Naive thymus-derived CD8-positive, alpha-beta T cell (primary cell): ENCODE results near the gene TRA2B. TPM values are rescaled to one million over a fixed set of nuclear protein-coding genes. Genes with fewer than 3 reads are reported as not detected.
A peak's percentile ranks its signal among the peaks of the same experiment; 100 is the strongest.

Experiments used
- ATAC-seq, 2 donors: fragments of 150-1000 bp; cut with Tn5 transposase in 1 of 2; sonication (Bioruptor Pico), chemical (Tn5 transposase) in 1 of 2; 1 replicate in 1 of 2; 2 replicates in 1 of 2; pipeline ENCODE4 v1.10.0; 2021; ENCODE audit warnings: mild to moderate bottlenecking in 2 of 2, moderate library complexity in 2 of 2
- POLR2A ChIA-PET: fragments of 350-600 bp; sonication (Branson Sonifier 250); formaldehyde crosslinking; loops from one replicate; lab custom pipeline; 2021; ENCODE audit warnings: antibody characterized with exemption; lab: Charles Lee
- DNase-seq, 10 donors: peaks; one replicate each; pipeline versions ENCODE4 v3.0.0 to v3.0.0-alpha.2; 2020 to 2022
- H3K27ac Mint-ChIP-seq, 10 donors: one replicate each; pipeline ENCODE4 v1.8.0; 2020 to 2022; ENCODE audit warnings: mild to moderate bottlenecking in 10 of 10, mixed read lengths in 10 of 10, moderate library complexity in 4 of 10, inconsistent platforms in 1 of 10
- H3K27me3 Mint-ChIP-seq, 5 donors: one replicate each; pipeline ENCODE4 v1.8.0; 2021 to 2022; ENCODE audit warnings: mixed read lengths in 5 of 5
- H3K36me3 Mint-ChIP-seq, 3 donors: one replicate each; pipeline ENCODE4 v1.8.0; 2020 to 2022; ENCODE audit warnings: mixed read lengths in 3 of 3, mild to moderate bottlenecking in 2 of 3, inconsistent platforms in 1 of 3
- H3K4me1 Mint-ChIP-seq, 4 donors: one replicate each; pipeline ENCODE4 v1.8.0; 2021 to 2022; ENCODE audit warnings: mixed read lengths in 4 of 4
- H3K4me3 Mint-ChIP-seq, 10 donors: one replicate each; pipeline ENCODE4 v1.8.0; 2020 to 2022; ENCODE audit warnings: mild to moderate bottlenecking in 10 of 10, mixed read lengths in 10 of 10, moderate library complexity in 6 of 10, inconsistent platforms in 1 of 10
- H3K9me3 Mint-ChIP-seq, 9 donors: one replicate each; pipeline ENCODE4 v1.8.0; 2020 to 2022; ENCODE audit warnings: mixed read lengths in 9 of 9, mild to moderate bottlenecking in 3 of 9, inconsistent platforms in 1 of 9, moderate library complexity in 1 of 9
- polyA plus RNA-seq, 3 donors: library from polyadenylated mRNA; unstranded; fragments of 300-500 nt; fragmentation: Illumina TruSeq; gene quantifications; one replicate each; pipeline ENCODE4 v1.2.3, GENCODE V29; 2021
- total RNA-seq, 8 experiments: library from RNA in 2 of 8; stranded (reverse) in 2 of 8; gene quantifications; one replicate each; pipeline ENCODE4 v1.2.3 and lab custom pipeline; 2021 to 2026

Gene TRA2B
- total and polyA plus RNA-seq, 5 experiments from 2014 or later, result 176 to 229 (median 218) TPM

- Mint-ChIP-seq H3K27me3 (peaks cover 0 to 2% (median 0%) of the 10 kb centered on the region in 5 donors), H3K4me3 (peak overlapping the region; percentile 96 to 100 (median 100)), H3K36me3 (peaks cover 17 to 54% (median 18%) of the 10 kb centered on the region in 3 donors), H3K9me3 (peaks cover 0 to 3% (median 1%) of the 10 kb centered on the region in 9 donors), H3K27ac (peak overlapping the region; percentile 14 to 100 (median 54)), H3K4me1 (peaks cover 43 to 85% (median 76%) of the 10 kb centered on the region in 4 donors)
- POLR2A ChIA-PET, result no interaction called here
- ATAC-seq (no peak), DNase-seq (no peak)
Observed at GRCh38 chr3:185933374-185934173, 4.2 kb downstream of the TRA2B start.

- H3K27ac Mint-ChIP-seq, result peak overlapping the region; percentile 23 to 100 (median 75)
- peak in 1 of 2 donors; percentile 6 for ATAC-seq
- no peak for DNase-seq
- H3K9me3 Mint-ChIP-seq, result no peaks in the 10 kb centered on the region
- H3K36me3 Mint-ChIP-seq, result peaks cover 8 to 62% (median 15%) of the 10 kb centered on the region in 3 donors
- H3K4me1 Mint-ChIP-seq, result peaks cover 45 to 91% (median 87%) of the 10 kb centered on the region in 4 donors
- peak overlapping the region; percentile 62 to 100 (median 91) for H3K4me3 Mint-ChIP-seq
- POLR2A ChIA-PET, result interaction anchor here (0.6 to 1.3 kb wide), 4 partner anchors 11 to 1208 kb away, joined by 3 to 4 read pairs (median 4); no protein-coding TSS in a partner anchor
- no peaks in the 10 kb centered on the region for H3K27me3 Mint-ChIP-seq
Observed at GRCh38 chr3:185931777-185932612, 5.8 kb downstream of the TRA2B start.

GRCh38 chr3:185930393-185931107 lies 7.3 kb downstream of the TRA2B start:
- Mint-ChIP-seq H3K27me3 (no peaks in the 10 kb centered on the region), H3K9me3 (no peaks in the 10 kb centered on the region), H3K4me3 (peak overlapping the region; percentile 62 to 100 (median 91)), H3K4me1 (peaks cover 56 to 100% (median 96%) of the 10 kb centered on the region in 4 donors), H3K27ac (peak overlapping the region in 9 of 10 donors; percentile 6 to 88 (median 39)), H3K36me3 (peaks cover 4 to 75% (median 24%) of the 10 kb centered on the region in 3 donors)
- no peak for DNase-seq
- POLR2A ChIA-PET, result interaction anchor here (1.2 to 1.3 kb wide), 2 partner anchors 13 to 17 kb away, joined by 3 read pairs; no protein-coding TSS in a partner anchor
- ATAC-seq, result no peak

- Mint-ChIP-seq H3K27ac (peak overlapping the region; percentile 8 to 86 (median 72)), H3K27me3 (no peaks in the 10 kb centered on the region), H3K4me3 (peak overlapping the region; percentile 58 to 100 (median 91)), H3K4me1 (peaks cover 58 to 100% (median 95%) of the 10 kb centered on the region in 4 donors), H3K36me3 (peaks cover 4 to 77% (median 31%) of the 10 kb centered on the region in 3 donors), H3K9me3 (no peaks in the 10 kb centered on the region)
- DNase-seq, result no peak
- POLR2A ChIA-PET, result interaction anchor here (1.5 kb wide), 1 partner anchor 8 kb away, joined by 10 read pairs; the partner anchor contains the start of gene TRA2B
- ATAC-seq, result no peak
Observed at GRCh38 chr3:185929192-185930151, 8.3 kb downstream of the TRA2B start.

GRCh38 chr3:185928496-185928895 lies 9.3 kb downstream of the TRA2B start:
- DNase-seq, result no peak
- POLR2A ChIA-PET, result interaction anchor here (0.9 to 1.7 kb wide), 3 partner anchors 9 kb away, joined by 4 to 23 read pairs (median 10); partner anchors contain the start of gene TRA2B

GRCh38 chr3:185927501-185928200 lies 10.2 kb downstream of the TRA2B start:
- Mint-ChIP-seq H3K4me3 (peak overlapping the region; percentile 47 to 100 (median 91)), H3K9me3 (no peaks in the 10 kb centered on the region), H3K27me3 (no peaks in the 10 kb centered on the region), H3K36me3 (peaks cover 4 to 95% (median 42%) of the 10 kb centered on the region in 3 donors), H3K27ac (peak overlapping the region; percentile 8 to 86 (median 74)), H3K4me1 (peaks cover 56 to 99% (median 90%) of the 10 kb centered on the region in 4 donors)
- DNase-seq (no peak), ATAC-seq (peak; percentile 9 to 10)
- POLR2A ChIA-PET, result interaction anchor here (0.9 to 1.7 kb wide), 3 partner anchors 9 to 16 kb away, joined by 3 to 23 read pairs (median 4); partner anchors contain the start of gene TRA2B

More at GRCh38 chr3:185928496-185928895, 9.3 kb downstream of the TRA2B start:
- H3K9me3 Mint-ChIP-seq, result no peaks in the 10 kb centered on the region
- peak overlapping the region; percentile 8 to 86 (median 72) for H3K27ac Mint-ChIP-seq
- H3K4me3 Mint-ChIP-seq, result peak overlapping the region; percentile 58 to 100 (median 91)
- no peaks in the 10 kb centered on the region for H3K27me3 Mint-ChIP-seq
- peaks cover 4 to 87% (median 39%) of the 10 kb centered on the region in 3 donors for H3K36me3 Mint-ChIP-seq
- peak in 1 of 2 donors; percentile 5 for ATAC-seq
- peaks cover 55 to 100% (median 94%) of the 10 kb centered on the region in 4 donors for H3K4me1 Mint-ChIP-seq

GRCh38 chr3:185926445-185926844 lies 11.4 kb downstream of the TRA2B start:
- peaks cover 1 to 99% (median 40%) of the 10 kb centered on the region in 3 donors for H3K36me3 Mint-ChIP-seq
- H3K9me3 Mint-ChIP-seq, result no peaks in the 10 kb centered on the region
- POLR2A ChIA-PET, result no interaction called here
- H3K27ac Mint-ChIP-seq, result peak overlapping the region in 6 of 10 donors; percentile 2 to 80 (median 72)
- peak overlapping the region; percentile 2 to 99 (median 55) for H3K4me3 Mint-ChIP-seq
- no peak for DNase-seq
- H3K27me3 Mint-ChIP-seq, result no peaks in the 10 kb centered on the region
- no peak for ATAC-seq
- peaks cover 50 to 87% (median 81%) of the 10 kb centered on the region in 4 donors for H3K4me1 Mint-ChIP-seq

- peaks cover 44 to 76% (median 71%) of the 10 kb centered on the region in 4 donors for H3K4me1 Mint-ChIP-seq
- H3K36me3 Mint-ChIP-seq, result peaks cover 0 to 99% (median 40%) of the 10 kb centered on the region in 3 donors
- POLR2A ChIA-PET, result interaction anchor here (2.0 kb wide), 1 partner anchor 12 kb away, joined by 13 read pairs; the partner anchor contains the start of gene TRA2B
- peak overlapping the region in 9 of 10 donors; percentile 22 to 72 (median 50) for H3K27ac Mint-ChIP-seq
- peak overlapping the region in 3 of 10 donors; percentile 5 to 96 (median 72) for H3K4me3 Mint-ChIP-seq
- no peak for ATAC-seq
- no peaks in the 10 kb centered on the region for H3K27me3 Mint-ChIP-seq
- DNase-seq, result no peak
- no peaks in the 10 kb centered on the region for H3K9me3 Mint-ChIP-seq
Observed at GRCh38 chr3:185925353-185925752, 12.5 kb downstream of the TRA2B start.

- H3K27ac Mint-ChIP-seq, result peak overlapping the region in 5 of 10 donors; percentile 24 to 52 (median 24)
- DNase-seq, result no peak
- POLR2A ChIA-PET, result interaction anchor here (2.0 kb wide), 1 partner anchor 13 kb away, joined by 13 read pairs; the partner anchor contains the start of gene TRA2B
Observed at GRCh38 chr3:185924375-185924774, 13.4 kb downstream of the TRA2B start.

GRCh38 chr3:185920184-185920583 lies 17.6 kb downstream of the TRA2B start:
- Mint-ChIP-seq H3K4me3 (no peak overlapping the region), H3K27me3 (no peaks in the 10 kb centered on the region), H3K36me3 (peaks cover 6 to 100% (median 40%) of the 10 kb centered on the region in 3 donors), H3K4me1 (peaks cover 13 to 24% (median 22%) of the 10 kb centered on the region in 4 donors), H3K9me3 (no peaks in the 10 kb centered on the region), H3K27ac (peak overlapping the region in 1 of 10 donors; percentile 14)
- POLR2A ChIA-PET, result interaction anchor here (1.1 kb wide), 1 partner anchor 18 kb away, joined by 5 read pairs; the partner anchor contains the start of gene TRA2B
- ATAC-seq (no peak), DNase-seq (no peak)

More at GRCh38 chr3:185924375-185924774, 13.4 kb downstream of the TRA2B start:
- ATAC-seq, result no peak
- peak overlapping the region in 1 of 10 donors; percentile 43 for H3K4me3 Mint-ChIP-seq
- no peaks in the 10 kb centered on the region for H3K27me3 Mint-ChIP-seq
- no peaks in the 10 kb centered on the region for H3K9me3 Mint-ChIP-seq
- peaks cover 38 to 66% (median 63%) of the 10 kb centered on the region in 4 donors for H3K4me1 Mint-ChIP-seq
- peaks cover 5 to 99% (median 41%) of the 10 kb centered on the region in 3 donors for H3K36me3 Mint-ChIP-seq
